PC-3 (cell line): Measurements from ENCODE around the gene SLC5A3. TPM values are rescaled to one million over a fixed set of nuclear protein-coding genes. Genes with fewer than 3 reads are reported as not detected.

Source experiments
- ATAC-seq: fragments of 200-7000 bp; cut with Tn5 transposase; 2 replicates; pipeline ENCODE4 v1.9.1; 2020; ENCODE audit warnings: mild to moderate bottlenecking, moderate library complexity
- BruUV-seq: library from RNA; stranded (reverse); fragments of 400-500 nt; replicated peaks from 2 replicates; lab custom pipeline; 2021; lab: Mats Ljungman, UMichigan
- CTCF ChIA-PET: fragments of 300-600 bp; sonication (Branson Sonifier 250); formaldehyde crosslinking; loops from one replicate; lab custom pipeline; 2022; ENCODE audit warnings: antibody characterized with exemption; lab: Charles Lee
- POLR2A ChIA-PET: fragments of 300-600 bp; sonication (Branson Sonifier 250); formaldehyde crosslinking; loops from one replicate; lab custom pipeline; 2022; ENCODE audit warnings: antibody characterized with exemption; ENCODE audit not compliant: unreplicated experiment; lab: Charles Lee
- DNase-seq: peaks from one replicate; pipeline ENCODE4 v3.0.0-alpha.2; 2015
- H2AFZ ChIP-seq: fragments of 300-600 bp; sonication (generic); 2 replicates; pipeline ENCODE4 v1.6.0; 2016; ENCODE audit warnings: antibody characterized with exemption, low read length
- H3F3A ChIP-seq: fragments of 300-600 bp; sonication (generic); one replicate; pipeline ENCODE4 v1.6.0; 2017; ENCODE audit warnings: antibody characterized with exemption, low read length, control low read depth, mild to moderate bottlenecking; ENCODE audit not compliant: unreplicated experiment
- H3K27ac ChIP-seq: fragments of 300-600 bp; sonication (generic); 2 replicates; pipeline ENCODE4 v1.5.1; 2016; ENCODE audit warnings: mild to moderate bottlenecking, low read length
- H3K27me3 ChIP-seq: fragments of 300-600 bp; sonication (generic); 2 replicates; pipeline ENCODE4 v1.6.1; 2016; ENCODE audit warnings: low read length, mixed read lengths
- H3K36me3 ChIP-seq: fragments of 300-600 bp; sonication (generic); 2 replicates; pipeline ENCODE4 v1.6.1; 2016; ENCODE audit warnings: low read depth, mixed run types, low read length, mixed read lengths
- H3K4me1 ChIP-seq: fragments of 300-600 bp; sonication (generic); 2 replicates; pipeline ENCODE4 v1.5.1; 2016; ENCODE audit warnings: low read length; ENCODE audit not compliant: insufficient read depth
- H3K4me2 ChIP-seq: fragments of 300-600 bp; sonication (generic); 2 replicates; pipeline ENCODE4 v1.6.0; 2016; ENCODE audit warnings: low read length
- H3K4me3 ChIP-seq: fragments of 300-600 bp; sonication (generic); 2 replicates; pipeline ENCODE4 v1.5.1; 2016; ENCODE audit warnings: mild to moderate bottlenecking, low read length, mixed read lengths
- H3K79me2 ChIP-seq: fragments of 300-600 bp; sonication (generic); 2 replicates; pipeline ENCODE4 v1.6.1; 2017; ENCODE audit warnings: low read length, mixed read lengths
- H3K9ac ChIP-seq: fragments of 300-600 bp; sonication (generic); 2 replicates; pipeline ENCODE4 v1.6.0; 2016; ENCODE audit warnings: mild to moderate bottlenecking, low read length
- H3K9me2 ChIP-seq: fragments of 300-600 bp; sonication (generic); replicated peaks from 2 replicates; pipeline ENCODE4 v1.6.1; 2016; ENCODE audit warnings: mixed run types, low read length, mixed read lengths
- H3K9me3 ChIP-seq: fragments of 300-600 bp; sonication (generic); 2 replicates; pipeline ENCODE4 v1.6.1; 2016; ENCODE audit warnings: low read length, mixed read lengths
- H4K20me1 ChIP-seq: fragments of 300-600 bp; sonication (generic); 2 replicates; pipeline ENCODE4 v1.6.1; 2016; ENCODE audit warnings: low read length, mixed read lengths
- CTCF ChIP-seq: fragments of 300-600 bp; sonication (generic); conservative IDR thresholded peaks from 2 replicates; pipeline ENCODE4 v1.5.1; 2017; ENCODE audit warnings: antibody characterized with exemption, low read depth, mild to moderate bottlenecking, low read length
- EZH2 ChIP-seq: fragments of 300-600 bp; sonication (generic); IDR thresholded peaks from one replicate; pipeline ENCODE4 v1.6.1; 2017; ENCODE audit warnings: antibody characterized with exemption, mild to moderate bottlenecking, low read length; ENCODE audit not compliant: unreplicated experiment
- EZH2phosphoT487 ChIP-seq: fragments of 300-600 bp; sonication (generic); IDR thresholded peaks from 2 replicates; pipeline ENCODE4 v1.6.1; 2018; ENCODE audit warnings: mild to moderate bottlenecking, antibody characterized with exemption, low read length, borderline replicate concordance
- intact Hi-C: fragments of 100-400 bp; cut with micrococcal nuclease; formaldehyde crosslinking; loops from 2 replicates; pipeline ENCODE4 v1.9.0; 2023
- total RNA-seq: library from RNA; depleted of rRNA; stranded (reverse); fragments of >200 nt; gene quantifications from 2 replicates; pipeline ENCODE4 v1.2.3, GENCODE V29; 2014

Gene SLC5A3
- total RNA-seq, 1 experiment from 2014 or later: 13.8 TPM

GRCh38 chr21:34047835-34048234 is 25.5 kb upstream of the SLC5A3 start:
- H2AFZ ChIP-seq: no peak overlapping the region
- no peak overlapping the region for H3K9ac ChIP-seq
- ATAC-seq (no peak), DNase-seq (no peak)
- no peak overlapping the region for H3K27ac ChIP-seq
- H3K36me3 ChIP-seq: no peaks in the 10 kb centered on the region
- H3K4me2 ChIP-seq: no peak overlapping the region
- intact Hi-C loops: no loop called here
- TF ChIP-seq EZH2phosphoT487: no peak
- TF ChIP-seq CTCF: no peak
- TF ChIP-seq EZH2: no peak
- ChIA-PET CTCF (no interaction called here), POLR2A (no interaction called here)
- H3K27me3 ChIP-seq: no peaks in the 10 kb centered on the region
- H4K20me1 ChIP-seq: no peaks in the 10 kb centered on the region
- BruUV-seq: no TSS peak
- no peaks in the 10 kb centered on the region for H3K9me3 ChIP-seq
- 0 out of 2 replicates have a peak, but pooled peaks cover 3% of the 10 kb centered on the region for H3K9me2 ChIP-seq
- no peaks in the 10 kb centered on the region for H3K4me1 ChIP-seq
- H3K4me3 ChIP-seq: no peak overlapping the region
- H3F3A ChIP-seq: no peaks in the 10 kb centered on the region
- H3K79me2 ChIP-seq: no peaks in the 10 kb centered on the region

GRCh38 chr21:34052171-34052570 is 21.2 kb upstream of the SLC5A3 start:
- BruUV-seq: no TSS peak
- CTCF ChIA-PET: no interaction called here

GRCh38 chr21:34054259-34054658 is 19.1 kb upstream of the SLC5A3 start:
- H3K9me3 ChIP-seq: no peaks in the 10 kb centered on the region
- ChIA-PET POLR2A (no interaction called here), CTCF (no interaction called here)
- no peaks in the 10 kb centered on the region for H3K27me3 ChIP-seq
- H3F3A ChIP-seq: no peaks in the 10 kb centered on the region
- no peaks in the 10 kb centered on the region for H3K36me3 ChIP-seq
- BruUV-seq: no TSS peak
- intact Hi-C loops: no loop called here
- H4K20me1 ChIP-seq: no peaks in the 10 kb centered on the region
- no peak for TF ChIP-seq CTCF
- TF ChIP-seq EZH2: no peak
- TF ChIP-seq EZH2phosphoT487: no peak
- H2AFZ ChIP-seq: no peak overlapping the region
- no peak overlapping the region for H3K4me2 ChIP-seq
- no peak overlapping the region for H3K4me3 ChIP-seq
- no peaks in the 10 kb centered on the region for H3K79me2 ChIP-seq
- ATAC-seq: no peak
- no peaks in the 10 kb centered on the region for H3K9me2 ChIP-seq
- H3K27ac ChIP-seq: no peak overlapping the region
- no peak overlapping the region for H3K9ac ChIP-seq
- DNase-seq: no peak
- no peaks in the 10 kb centered on the region for H3K4me1 ChIP-seq

More at GRCh38 chr21:34052171-34052570, 21.2 kb upstream of the SLC5A3 start:
- Histone ChIP-seq H3K4me2 (no peak overlapping the region), H3K9me3 (no peaks in the 10 kb centered on the region), H3K4me3 (no peak overlapping the region), H3K36me3 (no peaks in the 10 kb centered on the region), H3K9ac (no peak overlapping the region), H3K9me2 (no peaks in the 10 kb centered on the region), H3K79me2 (no peaks in the 10 kb centered on the region), H3F3A (no peaks in the 10 kb centered on the region), H2AFZ (no peak overlapping the region), H3K27me3 (no peaks in the 10 kb centered on the region), H4K20me1 (no peaks in the 10 kb centered on the region), H3K4me1 (no peaks in the 10 kb centered on the region), H3K27ac (no peak overlapping the region)
- ATAC-seq (no peak), DNase-seq (no peak)
- intact Hi-C loops: no loop called here
- no peak for TF ChIP-seq CTCF
- TF ChIP-seq EZH2phosphoT487: no peak
- POLR2A ChIA-PET: no interaction called here
